Thymus (tissue), 11 donors: ENCODE results near the gene ANGEL1. TPM values are rescaled to one million over a fixed set of nuclear protein-coding genes. Genes with fewer than 3 reads are reported as not detected.

ENCODE experiments used
- DNase-seq, 9 donors: peaks; one replicate each; pipeline ENCODE4 v3.0.0-alpha.2; 2013; ENCODE audit warnings: low spot score in 9 of 9, low read depth in 6 of 9, missing footprints in 1 of 9
- H3K27ac ChIP-seq, 2 donors: one replicate each; pipeline ENCODE4 v1.5.1; 2013; ENCODE audit warnings: control low read depth in 1 of 2, low read depth in 1 of 2, low read length in 1 of 2, mild to moderate bottlenecking in 1 of 2, moderate library complexity in 1 of 2
- H3K27me3 ChIP-seq, 2 donors: one replicate each; pipeline ENCODE4 v1.5.1; 2013; ENCODE audit warnings: low read length in 1 of 2; ENCODE audit not compliant: control insufficient read depth in 2 of 2, insufficient read depth in 1 of 2
- H3K36me3 ChIP-seq, 2 donors: one replicate each; pipeline ENCODE4 v1.5.1; 2013; ENCODE audit warnings: low read length in 1 of 2, mild to moderate bottlenecking in 1 of 2, moderate library complexity in 1 of 2; ENCODE audit not compliant: control insufficient read depth in 2 of 2, insufficient read depth in 2 of 2
- H3K4me1 ChIP-seq, 2 donors: one replicate each; pipeline ENCODE4 v1.5.1; 2013; ENCODE audit warnings: low read length in 2 of 2; ENCODE audit not compliant: control insufficient read depth in 2 of 2, insufficient read depth in 2 of 2
- H3K4me3 ChIP-seq, 2 donors: one replicate each; pipeline ENCODE4 v1.5.1; 2013; ENCODE audit warnings: low read length in 2 of 2, control low read depth in 1 of 2, mild to moderate bottlenecking in 1 of 2
- H3K9me3 ChIP-seq, 2 donors: one replicate each; pipeline ENCODE4 v1.5.1; 2013; ENCODE audit warnings: low read length in 1 of 2, mild to moderate bottlenecking in 1 of 2; ENCODE audit not compliant: control insufficient read depth in 2 of 2, insufficient read depth in 1 of 2
- WGBS: extraction: QIAGEN DNeasy Blood & Tissue Kit; methylation state at CpG from one replicate; pipeline ENCODE4 v1.1.7; 2013; 5-methylcytosine and 5-hydroxymethylcytosine counted together
- polyA plus RNA-seq: library from polyadenylated mRNA; stranded (reverse); fragments of 200-250 nt; gene quantifications from one replicate; pipeline ENCODE4 v1.2.3, GENCODE V29; 2013
- total RNA-seq: library from RNA; stranded (reverse); fragments of 120-200 nt; gene quantifications from one replicate; pipeline ENCODE4 v1.2.4, GENCODE V29; 2013
- donor health status: healthy.

The ANGEL1 gene
- total and polyA plus RNA-seq, 2 donors = 4.4 to 12.2 TPM

DNA sequence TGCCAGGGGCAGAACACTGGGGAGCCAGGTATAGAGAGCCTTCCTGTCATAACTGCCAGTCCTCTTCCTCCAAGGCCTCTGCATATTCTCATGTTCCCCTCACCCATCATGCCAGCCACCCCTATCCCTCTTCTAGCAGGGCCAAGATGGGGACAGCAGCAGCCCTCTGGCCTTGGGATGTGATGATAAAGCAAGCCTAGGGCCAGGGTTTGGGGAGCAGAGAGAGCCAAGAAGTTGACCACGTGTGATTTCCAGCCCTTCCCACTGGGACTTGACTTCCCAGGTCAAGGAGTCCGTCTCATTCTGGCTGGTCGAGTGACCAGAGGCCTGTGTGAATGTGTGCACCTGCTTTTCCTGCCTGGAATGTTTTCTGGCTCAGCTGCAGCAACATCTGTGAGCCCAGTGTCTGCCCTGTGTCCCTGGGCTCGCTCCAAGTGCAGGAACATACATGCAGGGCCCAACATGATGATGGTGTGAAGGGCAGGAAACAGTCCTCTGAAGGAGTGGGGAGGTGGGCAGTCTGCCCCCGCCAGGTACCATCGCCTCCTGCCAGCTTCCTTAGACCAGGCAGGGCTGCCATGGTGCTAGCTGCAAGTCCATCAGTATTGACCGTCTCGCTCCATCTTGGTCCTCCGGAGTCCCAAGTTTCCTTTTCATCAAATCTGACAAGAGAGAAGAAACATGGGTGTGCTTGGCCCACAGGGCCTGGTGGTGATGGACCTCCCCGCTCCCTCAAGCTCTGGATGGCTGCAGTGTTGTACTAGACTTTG is 30.4 kb downstream of the ANGEL1 start:
- Histone ChIP-seq H3K27ac (peak overlapping the region in 1 of 2 donors; percentile 43), H3K9me3 (no peaks in the 10 kb centered on the region), H3K27me3 (no peaks in the 10 kb centered on the region), H3K4me1 (peaks cover 0 to 25% of the 10 kb centered on the region in 2 donors), H3K36me3 (peaks cover 3 to 12% of the 10 kb centered on the region in 2 donors), H3K4me3 (no peak overlapping the region)
- 96% methylated on average over 10 of the region's 10 CpGs for WGBS
- DNase-seq = no peak

DNA sequence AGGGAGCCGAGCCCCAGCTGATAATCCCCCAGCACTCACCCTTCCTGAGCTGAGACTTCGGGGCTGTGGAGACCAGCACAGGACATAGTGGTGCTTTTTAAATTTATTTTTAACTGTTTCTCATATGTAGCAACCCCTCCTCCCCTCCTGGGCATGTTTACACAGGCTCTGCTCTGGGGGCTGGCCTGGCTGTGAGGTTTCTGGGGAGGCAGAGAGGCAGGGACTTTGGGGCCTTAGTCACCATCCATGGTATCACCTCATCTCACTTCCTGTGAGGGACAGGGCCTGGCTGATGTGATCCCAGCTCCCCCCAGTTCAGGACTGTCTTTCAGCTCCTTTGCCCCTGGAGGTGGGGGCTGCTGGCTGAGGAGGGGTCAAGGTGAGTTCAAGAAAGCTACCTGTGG is 31.0 kb downstream of the ANGEL1 start:
- Histone ChIP-seq H3K27me3 (no peaks in the 10 kb centered on the region), H3K9me3 (no peaks in the 10 kb centered on the region), H3K27ac (no peak overlapping the region), H3K4me1 (peaks cover 0 to 25% of the 10 kb centered on the region in 2 donors), H3K36me3 (peaks cover 3 to 12% of the 10 kb centered on the region in 2 donors), H3K4me3 (no peak overlapping the region)
- DNase-seq = no peak
- 100% methylated on average over 2 of the region's 2 CpGs for WGBS

DNA sequence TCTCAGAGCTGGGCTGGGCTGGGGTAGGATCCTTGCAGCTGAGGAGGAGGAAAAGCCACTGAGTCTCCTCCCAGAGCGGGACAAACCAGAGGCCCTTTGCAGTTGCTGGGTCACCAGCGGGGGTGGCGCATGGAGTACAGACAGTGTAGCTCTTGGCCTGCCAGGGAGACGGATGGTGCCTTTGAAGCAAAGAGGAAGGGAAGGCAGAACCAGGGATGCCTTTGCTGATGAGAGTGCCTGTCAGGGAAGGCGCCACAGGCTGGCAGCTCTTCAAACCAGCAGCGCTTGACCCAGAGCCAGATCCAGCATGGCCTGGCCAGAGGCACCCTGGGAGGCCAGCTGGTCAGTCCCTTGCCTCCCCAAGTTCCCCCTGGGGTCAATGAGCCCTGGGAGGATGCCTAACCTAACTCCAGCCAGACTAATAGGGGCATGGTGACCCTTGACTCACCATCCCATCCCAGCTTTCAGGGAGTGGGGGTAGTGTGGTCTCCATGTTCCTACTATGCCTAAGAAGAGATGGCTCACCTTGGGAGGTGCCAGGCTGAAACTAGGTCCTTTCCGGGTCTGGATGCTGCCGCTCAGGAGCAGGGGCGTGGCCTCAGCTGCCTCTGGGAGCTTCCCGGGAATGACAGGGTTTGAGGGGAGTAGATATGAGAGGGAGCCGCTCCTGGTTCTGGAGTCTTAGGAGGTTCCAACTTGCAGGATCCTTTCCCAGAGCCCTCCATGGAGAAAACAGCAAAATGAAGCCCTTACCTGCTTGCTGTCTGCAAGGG is 31.6 kb downstream of the ANGEL1 start:
- DNase-seq = no peak
- peaks cover 3 to 10% of the 10 kb centered on the region in 2 donors for H3K36me3 ChIP-seq
- H3K27ac ChIP-seq = no peak overlapping the region

DNA sequence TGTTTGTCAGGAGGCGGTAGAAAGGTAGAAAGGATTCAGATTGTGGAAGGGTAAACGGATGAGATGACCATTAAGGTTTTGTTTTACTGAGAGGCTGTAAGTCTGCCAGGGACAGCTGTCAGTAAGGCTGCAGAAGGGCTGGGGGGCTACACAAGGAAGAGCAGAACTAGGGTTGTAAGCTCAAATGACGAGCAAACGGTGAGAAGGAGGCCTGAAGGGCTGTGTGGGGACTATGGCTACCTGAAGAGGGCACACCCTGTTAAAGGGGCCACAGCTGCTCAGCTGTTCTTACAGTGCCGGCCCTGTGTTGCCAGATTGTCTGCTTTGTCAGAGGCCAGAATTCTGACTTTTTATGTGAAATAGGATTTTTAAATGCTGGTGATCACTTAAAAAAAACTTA is 32.3 kb downstream of the ANGEL1 start:
- peaks cover 0 to 25% of the 10 kb centered on the region in 2 donors for H3K4me1 ChIP-seq
- DNase-seq = no peak

More for the DNA sequence above, 31.6 kb downstream of the ANGEL1 start:
- Histone ChIP-seq H3K9me3 (no peaks in the 10 kb centered on the region), H3K4me1 (peaks cover 0 to 25% of the 10 kb centered on the region in 2 donors), H3K4me3 (no peak overlapping the region), H3K27me3 (no peaks in the 10 kb centered on the region)
- WGBS = 97% methylated on average over 11 of the region's 11 CpGs

DNA sequence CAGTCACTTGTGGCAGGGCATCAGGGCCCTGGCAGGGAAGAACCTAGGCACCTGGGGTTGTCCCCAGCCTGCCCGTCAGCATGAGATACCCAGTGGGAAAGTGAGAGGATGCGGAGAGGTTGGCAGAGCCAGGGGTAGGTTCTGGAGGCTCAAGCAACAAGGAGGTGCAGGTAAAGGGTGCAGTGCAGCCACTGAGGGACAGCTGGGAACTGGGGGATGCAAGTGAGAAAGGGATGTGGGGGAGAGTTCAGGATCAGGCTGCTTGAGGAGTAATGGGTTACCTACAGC is 32.7 kb downstream of the ANGEL1 start:
- H3K4me1 ChIP-seq = peaks cover 0 to 25% of the 10 kb centered on the region in 2 donors
- no peak overlapping the region for H3K4me3 ChIP-seq
- WGBS = 100% methylated on average over 2 of the region's 2 CpGs
- H3K9me3 ChIP-seq = no peaks in the 10 kb centered on the region
- no peak for DNase-seq
- peaks cover 3 to 5% of the 10 kb centered on the region in 2 donors for H3K36me3 ChIP-seq
- no peak overlapping the region for H3K27ac ChIP-seq
- H3K27me3 ChIP-seq = no peaks in the 10 kb centered on the region

More for the DNA sequence above, 32.3 kb downstream of the ANGEL1 start:
- no peaks in the 10 kb centered on the region for H3K27me3 ChIP-seq
- no peak overlapping the region for H3K27ac ChIP-seq
- peaks cover 3 to 5% of the 10 kb centered on the region in 2 donors for H3K36me3 ChIP-seq
- H3K4me3 ChIP-seq = no peak overlapping the region
- no peaks in the 10 kb centered on the region for H3K9me3 ChIP-seq
- 84% methylated on average over 5 of the region's 5 CpGs for WGBS

DNA sequence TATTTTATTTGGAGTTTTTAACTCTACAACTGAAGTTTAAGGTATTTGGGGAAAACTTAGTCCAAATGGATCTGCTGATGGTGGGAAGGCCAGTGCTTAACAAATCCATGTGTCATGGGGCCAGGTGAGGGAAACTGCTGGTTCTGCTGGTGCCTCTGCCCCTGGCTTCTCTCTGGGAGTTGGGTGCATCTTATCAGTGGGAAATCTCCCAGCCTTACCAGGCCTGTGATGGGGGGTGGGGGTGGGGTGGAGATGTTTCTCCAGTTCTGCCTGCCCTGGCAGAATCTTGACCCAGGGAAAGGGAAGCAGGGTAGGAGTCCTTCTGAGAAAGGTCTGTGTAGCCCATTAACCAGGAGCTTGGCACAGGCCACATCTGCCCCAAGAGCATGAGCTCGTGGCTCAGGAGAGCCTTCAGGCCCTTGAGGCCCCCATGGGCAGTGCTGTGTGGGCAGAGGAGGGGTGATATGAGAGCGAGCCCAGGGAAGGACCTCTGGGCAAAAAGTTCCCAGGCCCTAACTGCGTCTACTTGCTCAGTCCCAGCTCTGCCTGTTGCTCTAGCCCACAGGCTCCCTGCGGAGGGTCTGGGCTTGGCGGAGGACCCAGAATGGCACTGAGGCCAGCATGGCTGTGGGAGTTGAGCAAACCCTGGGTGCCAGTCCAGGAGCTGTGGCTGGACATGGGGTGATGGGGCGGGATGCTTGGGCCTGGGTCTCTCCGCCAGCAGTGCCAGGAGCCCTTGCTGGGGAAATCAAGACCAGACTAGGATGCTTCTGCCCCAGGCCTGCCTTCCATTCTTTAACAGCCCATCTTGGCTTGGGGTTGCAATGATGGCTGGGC is 33.2 kb downstream of the ANGEL1 start:
- H3K36me3 ChIP-seq = peaks cover 3 to 5% of the 10 kb centered on the region in 2 donors
- H3K4me1 ChIP-seq = peaks cover 0 to 22% of the 10 kb centered on the region in 2 donors
- H3K27ac ChIP-seq = no peak overlapping the region
- WGBS = 95% methylated on average over 7 of the region's 7 CpGs
- DNase-seq = no peak
- no peaks in the 10 kb centered on the region for H3K27me3 ChIP-seq
- no peaks in the 10 kb centered on the region for H3K9me3 ChIP-seq
- H3K4me3 ChIP-seq = no peak overlapping the region

DNA sequence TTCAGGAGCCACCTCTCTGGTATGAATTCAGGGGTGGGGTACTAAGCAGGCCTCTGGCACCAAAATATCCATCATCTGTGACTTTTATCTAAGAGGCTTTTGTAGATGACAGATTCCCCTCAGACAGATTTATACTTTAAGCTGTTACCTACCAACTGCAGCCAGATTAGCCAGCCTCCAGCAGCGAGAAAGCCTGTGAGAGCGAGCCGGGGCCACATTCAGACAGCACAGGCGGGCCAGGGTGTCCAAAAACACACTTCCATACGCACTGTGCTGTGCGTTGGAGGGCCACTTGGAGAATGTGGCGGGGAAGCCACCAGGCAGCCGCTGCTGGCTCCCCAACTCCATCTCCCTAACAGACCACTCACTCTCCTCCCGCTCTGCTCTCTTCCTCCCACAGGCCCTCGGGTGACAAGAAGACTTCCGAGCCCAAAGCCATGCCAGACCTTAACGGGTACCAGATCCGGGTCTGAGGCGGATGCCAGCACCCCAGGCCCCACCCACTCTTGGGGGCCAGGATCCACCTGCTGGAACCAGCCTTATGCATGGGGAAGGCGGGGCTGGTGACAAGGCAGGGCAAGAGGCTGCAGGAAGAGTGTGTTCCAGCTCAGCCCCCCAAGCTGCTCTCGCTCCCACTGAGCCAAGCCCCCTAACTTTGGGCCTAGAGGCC is 34.0 kb downstream of the ANGEL1 start:
- WGBS = 96% methylated on average over 16 of the region's 16 CpGs
- Histone ChIP-seq H3K27me3 (no peaks in the 10 kb centered on the region), H3K27ac (no peak overlapping the region), H3K36me3 (peaks cover 3 to 5% of the 10 kb centered on the region in 2 donors), H3K4me1 (peaks cover 0 to 22% of the 10 kb centered on the region in 2 donors), H3K9me3 (no peaks in the 10 kb centered on the region), H3K4me3 (no peak overlapping the region)
- no peak for DNase-seq

DNA sequence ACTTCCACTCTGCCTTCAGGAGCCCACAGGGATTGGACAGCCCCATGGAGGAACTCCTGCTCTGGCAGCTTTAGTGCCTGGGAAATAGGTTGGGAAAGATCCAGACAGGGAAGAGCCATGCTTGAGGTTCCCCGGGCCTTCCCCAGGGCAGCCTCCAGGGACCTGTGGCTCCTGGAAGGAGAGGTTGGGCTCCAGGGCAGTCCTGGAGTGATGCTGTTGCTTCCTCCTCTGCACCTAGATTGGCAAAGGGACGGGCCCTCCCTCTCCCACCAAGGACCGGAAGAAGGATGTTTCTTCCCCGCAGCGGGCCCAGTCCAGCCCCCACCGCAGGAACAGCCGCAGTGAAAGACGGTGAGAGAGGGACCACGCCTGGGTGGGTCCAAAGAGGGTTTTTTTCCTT is 35.0 kb downstream of the ANGEL1 start:
- no peak overlapping the region for H3K4me3 ChIP-seq
- no peaks in the 10 kb centered on the region for H3K9me3 ChIP-seq
- no peak for DNase-seq
- WGBS = 67% methylated on average over 9 of the region's 9 CpGs
- H3K36me3 ChIP-seq = peaks cover 3 to 5% of the 10 kb centered on the region in 2 donors
- no peak overlapping the region for H3K27ac ChIP-seq
- H3K4me1 ChIP-seq = peaks cover 0 to 14% of the 10 kb centered on the region in 2 donors
- H3K27me3 ChIP-seq = no peaks in the 10 kb centered on the region
